Loucy (cell line): ENCODE data around the gene FES.

Source experiments
- H2AFZ ChIP-seq: fragments of 200-600 bp; sonication (generic); 2 replicates; pipeline ENCODE4 v1.6.0; 2016; ENCODE audit warnings: antibody characterized with exemption, mild to moderate bottlenecking, low read length, moderate library complexity
- H3F3A ChIP-seq: fragments of 200-600 bp; 2 replicates; pipeline ENCODE4 v1.6.0; 2016; ENCODE audit warnings: antibody characterized with exemption, low read depth, mild to moderate bottlenecking
- H3K27me3 ChIP-seq: fragments of 200-600 bp; sonication (generic); 2 replicates; pipeline ENCODE4 v1.6.1; 2014; ENCODE audit warnings: low read length, mild to moderate bottlenecking; ENCODE audit not compliant: insufficient read depth, poor library complexity, severe bottlenecking
- H3K36me3 ChIP-seq: fragments of 200-600 bp; sonication (generic); 2 replicates; pipeline ENCODE4 v1.6.1; 2016; ENCODE audit warnings: low read length; ENCODE audit not compliant: insufficient read depth
- H3K4me1 ChIP-seq: fragments of 200-600 bp; sonication (generic); 2 replicates; pipeline ENCODE4 v1.5.1; 2014; ENCODE audit warnings: low read length, mild to moderate bottlenecking; ENCODE audit not compliant: insufficient read depth, poor library complexity, severe bottlenecking
- H3K4me2 ChIP-seq: fragments of 200-600 bp; sonication (generic); 2 replicates; pipeline ENCODE4 v1.6.0; 2014; ENCODE audit warnings: antibody characterized with exemption, low read length, low read depth, mild to moderate bottlenecking; ENCODE audit not compliant: poor library complexity, severe bottlenecking
- H3K4me3 ChIP-seq: fragments of 200-600 bp; sonication (generic); 2 replicates; pipeline ENCODE4 v1.5.1; 2014; ENCODE audit warnings: low read length, mild to moderate bottlenecking, mixed read lengths; ENCODE audit not compliant: poor library complexity, severe bottlenecking
- H3K79me2 ChIP-seq: fragments of 200-600 bp; sonication (generic); 2 replicates; pipeline ENCODE4 v1.6.1; 2014; ENCODE audit warnings: low read length; ENCODE audit not compliant: insufficient read depth
- H3K9ac ChIP-seq: fragments of 200-600 bp; sonication (generic); 2 replicates; pipeline ENCODE4 v1.6.0; 2014; ENCODE audit warnings: mild to moderate bottlenecking, low read depth, low read length, moderate library complexity; ENCODE audit not compliant: poor library complexity, severe bottlenecking
- H3K9me2 ChIP-seq: fragments of 200-600 bp; sonication (generic); replicated peaks from 2 replicates; pipeline ENCODE4 v1.6.1; 2016; ENCODE audit warnings: low read depth, low read length, mixed read lengths
- H3K9me3 ChIP-seq: fragments of 200-600 bp; sonication (generic); 2 replicates; pipeline ENCODE4 v1.6.1; 2014; ENCODE audit warnings: mild to moderate bottlenecking, antibody characterized with exemption, low read length, low read depth; ENCODE audit not compliant: insufficient read depth
- H4K20me1 ChIP-seq: fragments of 200-600 bp; sonication (generic); 2 replicates; pipeline ENCODE4 v1.6.0; 2014; ENCODE audit warnings: antibody characterized with exemption, low read length, mild to moderate bottlenecking; ENCODE audit not compliant: insufficient read depth, poor library complexity, severe bottlenecking
- CTCF ChIP-seq: fragments of 200-600 bp; sonication (generic); conservative IDR thresholded peaks from 2 replicates; pipeline ENCODE4 v1.5.1; 2014; ENCODE audit warnings: mild to moderate bottlenecking, antibody characterized with exemption, low read length
- EZH2phosphoT487 ChIP-seq: fragments of 200-600 bp; IDR thresholded peaks from 2 replicates; pipeline ENCODE4 v1.6.1; 2018; ENCODE audit warnings: antibody characterized with exemption, mild to moderate bottlenecking, moderate library complexity, borderline replicate concordance

The FES gene

GRCh38 chr15:90877996-90878395, 6.3 kb upstream of the FES start:
- peaks cover 4% of the 10 kb centered on the region for H4K20me1 ChIP-seq
- H3K9ac ChIP-seq = no peak overlapping the region
- H3K36me3 ChIP-seq = peaks cover 52% of the 10 kb centered on the region; the same call in 1 of the 2 replicates
- TF ChIP-seq EZH2phosphoT487 (no peak), CTCF (no peak)
- H2AFZ ChIP-seq = no peak overlapping the region
- H3K9me2 ChIP-seq = no peaks in the 10 kb centered on the region
- H3K4me2 ChIP-seq = no peak overlapping the region
- H3F3A ChIP-seq = no peaks in the 10 kb centered on the region
- no peaks in the 10 kb centered on the region for H3K27me3 ChIP-seq
- no peak overlapping the region for H3K4me3 ChIP-seq
- H3K79me2 ChIP-seq = peaks cover 30% of the 10 kb centered on the region
- H3K9me3 ChIP-seq = no peaks in the 10 kb centered on the region
- peaks cover 18% of the 10 kb centered on the region for H3K4me1 ChIP-seq

- Histone ChIP-seq H3K9me3 (no peaks in the 10 kb centered on the region), H4K20me1 (no peaks in the 10 kb centered on the region), H3K4me2 (no peak overlapping the region), H3K36me3 (peaks cover 52% of the 10 kb centered on the region; the same call in 1 of the 2 replicates), H3K4me1 (peaks cover 18% of the 10 kb centered on the region), H3K79me2 (peaks cover 30% of the 10 kb centered on the region), H3K9me2 (no peaks in the 10 kb centered on the region), H3K9ac (no peak overlapping the region), H2AFZ (no peak overlapping the region), H3K4me3 (no peak overlapping the region), H3F3A (no peaks in the 10 kb centered on the region), H3K27me3 (no peaks in the 10 kb centered on the region)
- TF ChIP-seq CTCF (no peak), EZH2phosphoT487 (no peak)
Observed at GRCh38 chr15:90878660-90879059, 5.6 kb upstream of the FES start.

GRCh38 chr15:90879730-90880366, 4.5 kb upstream of the FES start:
- H3K36me3 ChIP-seq = peaks cover 52% of the 10 kb centered on the region; the same call in 1 of the 2 replicates

More at GRCh38 chr15:90879730-90880366, 4.5 kb upstream of the FES start:
- H3K4me1 ChIP-seq = peaks cover 11% of the 10 kb centered on the region
- no peak overlapping the region for H2AFZ ChIP-seq
- no peak overlapping the region for H3K4me2 ChIP-seq
- H3K27me3 ChIP-seq = no peaks in the 10 kb centered on the region
- H3K79me2 ChIP-seq = peaks cover 29% of the 10 kb centered on the region; the same call in 1 of the 2 replicates
- H3F3A ChIP-seq = no peaks in the 10 kb centered on the region
- TF ChIP-seq CTCF (no peak), EZH2phosphoT487 (no peak)
- no peaks in the 10 kb centered on the region for H3K9me3 ChIP-seq
- H4K20me1 ChIP-seq = no peaks in the 10 kb centered on the region
- H3K4me3 ChIP-seq = no peak overlapping the region
- no peak overlapping the region for H3K9ac ChIP-seq
- H3K9me2 ChIP-seq = no peaks in the 10 kb centered on the region
